Measurements from ENCODE around the gene MPST.

GRCh38 chr22:37010976-37011375 is 8.6 kb upstream of the MPST start:
- no peak for TF ChIP-seq CTCF (conservative IDR thresholded peaks at IDR 0.05; ENCODE audit: low read depth, low read length)
- TF ChIP-seq EZH2 (IDR thresholded peaks at IDR 0.05; ENCODE audit: borderline replicate concordance, low read depth, low read length, poor library complexity, severe bottlenecking) = no peak

All from A673 (cell line).